H1 (cell line): ENCODE results near the gene BRD7. TPM values are rescaled to one million over a fixed set of nuclear protein-coding genes. Genes with fewer than 3 reads are reported as not detected.

Experiments
- CTCF ChIA-PET: fragments of 300-600 bp; sonication (Branson Sonifier 250); formaldehyde crosslinking; loops from one replicate; lab custom pipeline; 2021; ENCODE audit not compliant: partially characterized antibody; lab: Charles Lee
- POLR2A ChIA-PET: fragments of 300-600 bp; sonication (Branson Sonifier 250); formaldehyde crosslinking; loops from one replicate; lab custom pipeline; 2021; ENCODE audit warnings: inconsistent platforms; ENCODE audit not compliant: partially characterized antibody; lab: Charles Lee
- DNase-seq, 2 experiments: peaks; one replicate each; pipeline versions ENCODE4 v3.0.0 to v3.0.0-alpha.2; 2010 to 2022; ENCODE audit warnings: low spot score in 2 of 2, low read depth in 1 of 2, mixed read lengths in 1 of 2
- FAIRE-seq: peaks from 2 replicates; lab custom pipeline; 2011; peaks lifted over from hg19 to GRCh38; lab: Jason Lieb, UNC
- H2AFZ ChIP-seq: 2 replicates; pipeline ENCODE4 v1.8.1; 2012; ENCODE audit warnings: low read length, inconsistent platforms
- H2AK5ac ChIP-seq: 2 replicates; pipeline ENCODE4 v1.6.1; 2013; ENCODE audit warnings: low read depth, low read length
- H2BK120ac ChIP-seq: replicated peaks from 2 replicates; pipeline ENCODE3; 2013; ENCODE audit warnings: low read depth, low read length, inconsistent platforms
- H2BK12ac ChIP-seq: 2 replicates; pipeline ENCODE4 v1.6.1; 2013; ENCODE audit warnings: low read depth, low read length
- H2BK15ac ChIP-seq: 2 replicates; pipeline ENCODE4 v1.6.1; 2013; ENCODE audit warnings: low read length
- H2BK20ac ChIP-seq: 2 replicates; pipeline ENCODE4 v1.6.1; 2013; ENCODE audit warnings: low read length
- H2BK5ac ChIP-seq: 2 replicates; pipeline ENCODE4 v1.6.1; 2013; ENCODE audit warnings: low read depth, low read length
- H3K14ac ChIP-seq: 2 replicates; pipeline ENCODE4 v1.6.1; 2013; ENCODE audit warnings: inconsistent platforms; ENCODE audit not compliant: insufficient read length
- H3K18ac ChIP-seq: 2 replicates; pipeline ENCODE4 v1.6.1; 2013; ENCODE audit warnings: low read length; ENCODE audit errors: extremely low read depth
- H3K23ac ChIP-seq: 2 replicates; pipeline ENCODE4 v1.6.1; 2013; ENCODE audit warnings: inconsistent platforms; ENCODE audit not compliant: insufficient read length
- H3K23me2 ChIP-seq: 2 replicates; pipeline ENCODE4 v1.6.1; 2013; ENCODE audit warnings: low read depth, low read length
- H3K27ac ChIP-seq: 2 replicates; pipeline ENCODE4 v1.6.1; 2011; ENCODE audit warnings: low read depth, low read length, inconsistent platforms
- H3K27me3 ChIP-seq, 4 experiments: replicated peaks in 1 of 4; 1 replicate in 1 of 4; 2 replicates in 3 of 4; pipeline versions ENCODE4 v1.6.1 to v1.8.1; 2011 to 2013; ENCODE audit warnings: low read length in 3 of 4, mild to moderate bottlenecking in 3 of 4, inconsistent platforms in 2 of 4, mixed read lengths in 2 of 4, moderate library complexity in 1 of 4; ENCODE audit not compliant: control insufficient read depth in 3 of 4, insufficient read depth in 3 of 4; ENCODE audit errors: extremely low read depth in 1 of 4
- H3K36me3 ChIP-seq, 4 experiments: 2 replicates each; pipeline versions ENCODE4 v1.6.1 to v1.8.1; 2011 to 2013; ENCODE audit warnings: mild to moderate bottlenecking in 4 of 4, low read length in 3 of 4, moderate library complexity in 2 of 4, control low read depth in 1 of 4, inconsistent platforms in 1 of 4; ENCODE audit not compliant: insufficient read depth in 4 of 4, control insufficient read depth in 2 of 4
- H3K4ac ChIP-seq: replicated peaks from 2 replicates; pipeline ENCODE3; 2013; ENCODE audit warnings: low read length, low read depth, mixed read lengths, inconsistent platforms; ENCODE audit not compliant: insufficient read length
- H3K4me1 ChIP-seq, 4 experiments: replicated peaks in 1 of 4; 1 replicate in 1 of 4; 2 replicates in 3 of 4; pipeline versions ENCODE4 v1.6.1 to v1.8.1; 2011 to 2013; ENCODE audit warnings: low read length in 3 of 4, inconsistent platforms in 2 of 4, mixed read lengths in 1 of 4; ENCODE audit not compliant: insufficient read depth in 4 of 4, control insufficient read depth in 3 of 4
- H3K4me2 ChIP-seq, 2 experiments: 2 replicates each; pipeline versions ENCODE4 v1.6.1 to v1.8.1; 2011 to 2013; ENCODE audit warnings: low read depth in 2 of 2, low read length in 2 of 2, control low read depth in 1 of 2, inconsistent platforms in 1 of 2, mild to moderate bottlenecking in 1 of 2; ENCODE audit not compliant: insufficient read depth in 1 of 2
- H3K4me3 ChIP-seq, 4 experiments: fragments of 200-600, 300-600 bp in 1 of 4; sonication (generic), shearing (Covaris generic), sonication (Bioruptor Twin) in 1 of 4; 2 replicates each; pipeline versions ENCODE4 v1.5.1 to v1.8.1; 2011 to 2016; ENCODE audit warnings: low read length in 4 of 4, low read depth in 3 of 4, control low read depth in 2 of 4, inconsistent platforms in 2 of 4, mild to moderate bottlenecking in 2 of 4, mixed read lengths in 1 of 4, moderate library complexity in 1 of 4; ENCODE audit not compliant: insufficient read depth in 2 of 4; ENCODE audit errors: extremely low read depth in 1 of 4
- H3K56ac ChIP-seq: replicated peaks from 2 replicates; pipeline ENCODE3; 2013; ENCODE audit warnings: low read depth, mild to moderate bottlenecking, mixed read lengths, low read length, inconsistent platforms; ENCODE audit not compliant: insufficient read length
- H3K79me1 ChIP-seq: 2 replicates; pipeline ENCODE4 v1.6.1; 2013; ENCODE audit warnings: low read depth, low read length, control low read depth
- H3K79me2 ChIP-seq, 2 experiments: 2 replicates each; pipeline versions ENCODE4 v1.6.1 to v1.8.1; 2012 to 2013; ENCODE audit warnings: low read length in 2 of 2, mild to moderate bottlenecking in 2 of 2, inconsistent platforms in 1 of 2; ENCODE audit not compliant: insufficient read depth in 2 of 2, control insufficient read depth in 1 of 2
- H3K9ac ChIP-seq, 4 experiments: replicated peaks in 1 of 4; 1 replicate in 1 of 4; 2 replicates in 3 of 4; pipeline versions ENCODE4 v1.6.1 to v1.8.1; 2011 to 2013; ENCODE audit warnings: low read depth in 3 of 4, low read length in 3 of 4, control low read depth in 2 of 4, mild to moderate bottlenecking in 2 of 4, moderate library complexity in 2 of 4, inconsistent platforms in 1 of 4; ENCODE audit errors: extremely low read depth in 1 of 4
- H3K9me3 ChIP-seq, 2 experiments: 2 replicates each; pipeline versions ENCODE4 v1.6.1 to v1.8.1; 2012 to 2013; ENCODE audit warnings: mild to moderate bottlenecking in 2 of 2, moderate library complexity in 2 of 2, control low read depth in 1 of 2, inconsistent platforms in 1 of 2, low read depth in 1 of 2, low read length in 1 of 2, mixed read lengths in 1 of 2; ENCODE audit not compliant: insufficient read depth in 2 of 2
- H4K20me1 ChIP-seq, 2 experiments: replicated peaks in 1 of 2; 2 replicates each; pipeline versions ENCODE3 to v1.8.1; 2011 to 2013; ENCODE audit warnings: inconsistent platforms in 2 of 2, low read length in 2 of 2, mild to moderate bottlenecking in 1 of 2; ENCODE audit not compliant: insufficient read depth in 2 of 2, control insufficient read depth in 1 of 2
- H4K5ac ChIP-seq: 2 replicates; pipeline ENCODE4 v1.6.1; 2013; ENCODE audit warnings: low read length, low read depth, mixed read lengths, inconsistent platforms; ENCODE audit not compliant: insufficient read length
- H4K8ac ChIP-seq: 2 replicates; pipeline ENCODE4 v1.8.0; 2013; ENCODE audit warnings: mild to moderate bottlenecking, moderate library complexity, low read length, inconsistent platforms; ENCODE audit not compliant: insufficient read depth; ENCODE audit errors: extremely low read depth
- H4K91ac ChIP-seq: replicated peaks from 2 replicates; pipeline ENCODE3; 2013; ENCODE audit warnings: low read length, mixed read lengths, inconsistent platforms; ENCODE audit not compliant: insufficient read length
- KDM4A ChIP-seq: IDR thresholded peaks from one replicate; pipeline ENCODE4 v1.7.1; 2012; ENCODE audit warnings: low read depth, mild to moderate bottlenecking, moderate library complexity, low read length, inconsistent platforms; ENCODE audit not compliant: severe bottlenecking
- NRF1 ChIP-seq: IDR thresholded peaks from 2 replicates; pipeline ENCODE4 v1.6.1; 2011; ENCODE audit warnings: mild to moderate bottlenecking, low read depth, low read length, improper control_type of control experiment
- PHF8 ChIP-seq: fragments of 200-600 bp; sonication (generic); conservative IDR thresholded peaks from 2 replicates; pipeline ENCODE4 v1.7.1; 2012; ENCODE audit warnings: low read depth, mild to moderate bottlenecking, inconsistent platforms, low read length, moderate library complexity
- POLR2A ChIP-seq, 2 experiments: IDR thresholded peaks; 1 replicate in 1 of 2; 2 replicates in 1 of 2; pipeline ENCODE4 v1.6.1; 2011; ENCODE audit warnings: low read depth in 2 of 2, low read length in 2 of 2, mild to moderate bottlenecking in 2 of 2; ENCODE audit errors: control extremely low read depth in 1 of 2
- SRF ChIP-seq: IDR thresholded peaks from 2 replicates; pipeline ENCODE4 v1.6.1; 2011; ENCODE audit warnings: mild to moderate bottlenecking, low read depth, low read length, moderate library complexity
- WGBS, 2 experiments: shearing (Covaris generic) in 1 of 2; methylation state at CpG; one replicate each; pipeline versions ENCODE4 v1.1.6 to v1.1.7; 2013 to 2015; ENCODE audit warnings: low lambda C conversion rate in 2 of 2, mixed read lengths in 2 of 2, inconsistent platforms in 1 of 2, low coverage in 1 of 2, missing lambda C conversion rate in 1 of 2; ENCODE audit not compliant: insufficient replicate concordance in 2 of 2, insufficient coverage in 1 of 2, insufficient read length in 1 of 2; ENCODE audit errors: extremely low coverage in 1 of 2, missing lambda C conversion rate in 1 of 2; 5-methylcytosine and 5-hydroxymethylcytosine counted together
- long read RNA-seq, 2 experiments: library from RNA in 1 of 2; library from capped mRNA in 1 of 2; stranded (forward); transcript quantifications; one replicate each; pipeline ENCODE4 v2.0.0, GENCODE V29; 2021; ENCODE audit warnings: inconsistent platforms in 1 of 2
- polyA minus RNA-seq, 3 experiments: library from RNA; depleted of rRNA, polyadenylated mRNA; stranded (reverse); fragments of >200 nt; gene quantifications; 1 replicate in 2 of 3; 2 replicates in 1 of 3; pipeline ENCODE4 v1.2.3, GENCODE V29; 2011
- polyA plus RNA-seq, 7 experiments: library from polyadenylated mRNA; depleted of rRNA in 3 of 7; stranded (reverse) in 5 of 7; unstranded in 2 of 7; fragments of >200 nt in 5 of 7; fragments of 200-250 nt in 2 of 7; gene quantifications; 1 replicate in 5 of 7; 2 replicates in 1 of 7; 4 replicates in 1 of 7; pipeline versions ENCODE4 v1.2.1 to v1.2.3, GENCODE V29; 2011 to 2013; ENCODE audit warnings: missing spikeins in 2 of 7, mixed read lengths in 2 of 7
- total RNA-seq: library from RNA; stranded (reverse); fragmentation: NEBNext Ultra II Directional; extraction: Animal tissue kit (Norgen Biotek cat#: 25700); gene quantifications from 2 replicates; pipeline ENCODE4 v1.2.1, GENCODE V29; 2021
- TF ChIP-seq, protein P1 (sequence below): IDR thresholded peaks from 2 replicates; pipeline ENCODE4 v1.6.1; 2012; ENCODE audit warnings: low read length, inconsistent platforms

BRD7 gene
- total RNA-seq = 119 and 120 TPM in 2 replicates
- 27.7 and 42.5 TPM in 2 replicates for polyA plus RNA-seq (2011; rRNA removed)
- polyA plus RNA-seq (2011; cell fraction: cytosol; rRNA removed) = 45.8 TPM
- 101 TPM for polyA plus RNA-seq (2011; cell fraction: nucleus; rRNA removed)
- 76.6 to 117 TPM (median 91.0 TPM) in 4 replicates for polyA plus RNA-seq (2012, experiment 1 of 2)
- 11.0 TPM for polyA plus RNA-seq (2012, experiment 2 of 2)
- polyA plus RNA-seq (2013, experiment 1 of 2) = 160 TPM
- polyA plus RNA-seq (2013, experiment 2 of 2) = 158 TPM
- 69.2 and 75.1 TPM in 2 replicates for polyA minus RNA-seq (2011; rRNA and poly(A)+ RNA removed)
- polyA minus RNA-seq (2011; cell fraction: cytosol; rRNA and poly(A)+ RNA removed) = 31.0 TPM
- 169 TPM for polyA minus RNA-seq (2011; cell fraction: nucleus; rRNA and poly(A)+ RNA removed)
- long read RNA-seq, experiment 1, full-length matches to known transcripts = 3 of 72 reads
- long read RNA-seq, experiment 1, partial matches to known transcripts = 52 of 72 reads
- long read RNA-seq, experiment 1, other reads (novel, unspliced or antisense) = 17 of 72 reads
- long read RNA-seq, experiment 2, full-length matches to known transcripts = 5 of 17 reads
- long read RNA-seq, experiment 2, partial matches to known transcripts = 10 of 17 reads
- long read RNA-seq, experiment 2, other reads (novel, unspliced or antisense) = 2 of 17 reads

DNA sequence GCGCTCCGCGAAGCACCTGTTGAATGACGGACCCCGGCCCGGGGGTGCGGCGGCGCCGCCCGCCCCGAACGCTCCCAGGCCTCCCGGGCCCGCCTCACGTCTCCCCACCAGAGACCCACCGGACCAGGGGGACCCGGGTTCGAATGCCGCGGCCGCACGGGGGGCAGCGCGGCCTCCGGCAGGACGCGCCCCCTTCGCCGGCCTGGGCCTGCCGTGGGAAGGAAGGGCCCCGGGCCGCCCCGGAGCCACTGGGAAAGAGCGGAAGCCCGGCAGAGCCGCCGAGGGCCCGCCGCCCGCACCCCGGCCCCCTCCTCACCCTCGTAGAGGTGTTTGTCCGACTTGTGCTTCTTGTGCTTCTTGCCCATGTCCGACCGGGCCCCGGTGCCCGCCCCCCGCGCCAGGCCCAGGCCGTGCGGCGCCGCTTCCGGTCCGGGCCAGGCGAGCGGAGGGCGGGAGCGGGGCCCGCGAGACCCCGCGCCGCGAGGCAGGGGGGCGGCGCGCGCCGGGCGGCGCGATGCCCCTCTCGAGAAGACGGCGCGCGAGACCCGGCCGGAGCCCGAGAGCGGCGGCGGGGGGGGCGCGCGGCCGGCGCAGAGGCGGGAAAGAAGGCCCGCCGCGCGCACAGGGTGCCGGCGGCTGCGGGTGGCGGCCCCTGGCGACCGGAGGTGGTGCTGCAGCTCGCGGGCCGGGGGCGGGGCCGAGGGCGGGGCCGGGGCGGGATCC, at the start of gene BRD7:
TSS of gene BRD7 (minus strand) at position 579 of the 723 bp plus-strand sequence. CDS start at position 365, 214 bp downstream.
- ChIA-PET CTCF (interaction anchor here (1.3 to 6.6 kb wide), 4 partner anchors 13 to 80 kb away, joined by 4 to 28 read pairs (median 7); no protein-coding TSS in a partner anchor), POLR2A (interaction anchor here (0.7 to 1.2 kb wide), 2 partner anchors 12 to 13 kb away, joined by 3 read pairs; no protein-coding TSS in a partner anchor)
- Histone ChIP-seq H3K23ac (no peak within 1 kb of the TSS), H2AK5ac (no peak within 1 kb of the TSS), H4K5ac (no peak within 1 kb of the TSS), H3K36me3 (peaks cover 4 to 26% (median 16%) of the 10 kb centered on the region in 4 experiments; a peak in 7 of 8 replicates), H3K4me3 (peak within 1 kb of the TSS; percentile 69 to 98 (median 80)), H2BK15ac (peak within 1 kb of the TSS; percentile 98; the same call in 1 of the 2 replicates), H3K14ac (no peak within 1 kb of the TSS), H3K79me1 (peaks cover 8% of the 10 kb centered on the region; the same call in 1 of the 2 replicates), H3K79me2 (peaks cover 5 to 47% of the 10 kb centered on the region in 2 experiments), H2BK120ac (no peak within 1 kb of the TSS), H3K4me1 (peaks cover 0 to 6% (median 3%) of the 10 kb centered on the region in 4 experiments; a peak in 4 of 7 replicates), H4K8ac (peak within 1 kb of the TSS; percentile 65; the same call in 1 of the 2 replicates), H3K4me2 (peak within 1 kb of the TSS; percentile 70 to 80), H2BK5ac (peak within 1 kb of the TSS; percentile 44; the same call in 1 of the 2 replicates), H4K91ac (no peak within 1 kb of the TSS), H3K9me3 (no peaks in the 10 kb centered on the region), H3K27ac (peak within 1 kb of the TSS; percentile 55; the same call in 1 of the 2 replicates), H3K23me2 (peaks cover 5% of the 10 kb centered on the region; the same call in 1 of the 2 replicates), H3K9ac (peak within 1 kb of the TSS; percentile 67 to 91 (median 76)), H2AFZ (peak within 1 kb of the TSS; percentile 99; the same call in 1 of the 2 replicates), H2BK12ac (no peak within 1 kb of the TSS), H3K27me3 (no peaks in the 10 kb centered on the region), H3K56ac (no peak within 1 kb of the TSS), H3K4ac (no peak within 1 kb of the TSS), H3K18ac (no peak within 1 kb of the TSS; the same call in 1 of the 2 replicates), H2BK20ac (no peak within 1 kb of the TSS; the same call in 1 of the 2 replicates), H4K20me1 (peaks cover 2 to 8% of the 10 kb centered on the region in 2 experiments)
- DNase-seq = peak in 1 of 2 experiments; percentile 71
- FAIRE-seq = no peak
- 3% methylated on average over 46 of the region's 109 CpGs; no CpG with 5 or more reads in 1 of the 2 experiments for WGBS, 2 experiments
- TF ChIP-seq, protein P1, sequence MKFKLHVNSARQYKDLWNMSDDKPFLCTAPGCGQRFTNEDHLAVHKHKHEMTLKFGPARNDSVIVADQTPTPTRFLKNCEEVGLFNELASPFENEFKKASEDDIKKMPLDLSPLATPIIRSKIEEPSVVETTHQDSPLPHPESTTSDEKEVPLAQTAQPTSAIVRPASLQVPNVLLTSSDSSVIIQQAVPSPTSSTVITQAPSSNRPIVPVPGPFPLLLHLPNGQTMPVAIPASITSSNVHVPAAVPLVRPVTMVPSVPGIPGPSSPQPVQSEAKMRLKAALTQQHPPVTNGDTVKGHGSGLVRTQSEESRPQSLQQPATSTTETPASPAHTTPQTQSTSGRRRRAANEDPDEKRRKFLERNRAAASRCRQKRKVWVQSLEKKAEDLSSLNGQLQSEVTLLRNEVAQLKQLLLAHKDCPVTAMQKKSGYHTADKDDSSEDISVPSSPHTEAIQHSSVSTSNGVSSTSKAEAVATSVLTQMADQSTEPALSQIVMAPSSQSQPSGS = no peak
- no peak for TF ChIP-seq NRF1
- TF ChIP-seq PHF8 = peak; percentile 50; the same call in 1 of the 2 replicates
- TF ChIP-seq SRF = no peak
- TF ChIP-seq KDM4A = peak; percentile 48
- TF ChIP-seq POLR2A (IDR thresholded peaks at IDR 0.05; ENCODE audit: control extremely low read depth in 1 of 2, low read depth in 2 of 2, low read length in 2 of 2) = peak in 1 of 2 experiments; percentile 30; a peak in 1 of 3 replicates
